ENCODE results near the gene KLK15. TPM values are rescaled to one million over a fixed set of nuclear protein-coding genes. Genes with fewer than 3 reads are reported as not detected.

Gene KLK15
- total RNA-seq = not detected in 2 replicates

GRCh38 chr19:50833117-50833801, at the start of gene KLK15:
KLK15 (minus strand) TSS chr19:50833574; CDS start chr19:50831492, 2,082 bp downstream.

GRCh38 chr19:50873056-50873455, 39.7 kb upstream of the KLK15 start, which contains the start of gene KLK2:
KLK2 (plus strand) TSS chr19:50873439; CDS start chr19:50873474, 35 bp downstream.

GRCh38 chr19:50854636-50855410, 21.4 kb upstream of the KLK15 start, which contains the start of gene KLK3:
KLK3 (plus strand) TSS chr19:50854915; CDS start chr19:50854956, 41 bp downstream.

GRCh38 chr19:50823389-50824042, 9.9 kb downstream of the KLK15 start, which contains the start of gene KLK1:
KLK1 (minus strand) TSS chr19:50823787; CDS start chr19:50823748, 39 bp downstream.

GRCh38 chr19:50790396-50790795, 43.0 kb downstream of the KLK15 start, which contains the start of gene ACP4:
ACP4 (plus strand) TSS chr19:50790415; CDS start chr19:50790415, 0 bp downstream.

Other genes with a start within 250 kb of the KLK15 start
- 0.15 TPM in 1 of 2 replicates, not detected in the other for gene SYT3, start 193.7 kb downstream of the KLK15 start, total RNA-seq
- not detected in 2 replicates for gene C19orf81, start 184.1 kb downstream of the KLK15 start, total RNA-seq
- 0.84 and 1.8 TPM in 2 replicates for gene SHANK1, start 113.8 kb downstream of the KLK15 start, total RNA-seq
- gene CLEC11A, start 110.2 kb downstream of the KLK15 start, total RNA-seq = 72.5 and 93.3 TPM in 2 replicates
- gene GPR32, start 63.1 kb downstream of the KLK15 start, total RNA-seq = not detected in 2 replicates
- gene ACP4, start 43.2 kb downstream of the KLK15 start, total RNA-seq = not detected in 2 replicates
- not detected in 2 replicates for gene KLK1, start 9.8 kb downstream of the KLK15 start, total RNA-seq
- not detected in 2 replicates for gene KLK3, start 21.3 kb upstream of the KLK15 start, total RNA-seq
- 0.89 TPM in 1 of 2 replicates, not detected in the other for gene KLK2, start 39.9 kb upstream of the KLK15 start, total RNA-seq
- not detected in 2 replicates for gene KLK4, start 77.8 kb upstream of the KLK15 start, total RNA-seq
- gene KLK5, start 119.5 kb upstream of the KLK15 start, total RNA-seq = not detected in 2 replicates
- gene KLK6, start 136.0 kb upstream of the KLK15 start, total RNA-seq = not detected in 2 replicates
- gene KLK7, start 150.3 kb upstream of the KLK15 start, total RNA-seq = not detected in 2 replicates
- not detected in 2 replicates for gene KLK8, start 168.0 kb upstream of the KLK15 start, total RNA-seq
- not detected in 2 replicates for gene KLK10, start 186.1 kb upstream of the KLK15 start, total RNA-seq
- not detected in 2 replicates for gene KLK11, start 193.0 kb upstream of the KLK15 start, total RNA-seq
- not detected in 2 replicates for gene KLK12, start 201.4 kb upstream of the KLK15 start, total RNA-seq
- not detected in 2 replicates for gene KLK13, start 231.5 kb upstream of the KLK15 start, total RNA-seq
- gene KLK14, start 249.3 kb upstream of the KLK15 start, total RNA-seq = not detected in 2 replicates

Data from bronchus fibroblast of lung (primary cell).